Stimulated activated CD8-positive, alpha-beta memory T cell treated with anti-CD3 and anti-CD28 coated beads, Interleukin-7, amount 100 ng/mL, for 48 hours (primary cell): ENCODE data around the gene SLC38A4.

Experiments used
- DNase-seq, 2 donors: peaks; one replicate each; pipeline ENCODE4 v3.0.0-alpha.2; 2020; ENCODE audit warnings: low read depth in 1 of 2; ENCODE audit errors: extremely low read depth in 1 of 2

The SLC38A4 gene

DNA sequence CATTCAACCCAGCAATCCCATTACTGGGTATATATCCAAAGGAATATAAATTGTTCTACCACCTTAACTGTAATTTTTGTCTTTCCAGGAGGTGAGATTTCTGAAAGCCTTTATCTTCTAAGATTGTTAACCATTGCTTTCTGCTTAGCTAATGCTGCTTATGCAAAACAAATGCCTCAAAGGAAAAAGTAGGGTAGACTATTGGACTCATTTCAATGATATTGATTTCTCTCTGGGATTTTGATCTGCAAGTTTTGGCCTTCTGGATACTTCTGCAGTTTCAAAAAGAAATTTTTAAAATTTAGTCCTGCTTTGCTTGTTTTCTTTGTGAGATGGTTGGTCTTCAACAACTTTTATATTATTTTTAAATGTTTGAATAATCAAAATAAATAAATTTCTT lies 108.6 kb downstream of the SLC38A4 start:
- no peak for DNase-seq
